Stimulated activated CD4-positive, alpha-beta T cell treated with anti-CD3 and anti-CD28 coated beads, Interleukin-15, amount 100 ng/mL, for 1 hour (primary cell): ENCODE results near the gene KCNC4.

Experiments
- DNase-seq, 2 donors: peaks; one replicate each; pipeline ENCODE4 v3.0.0-alpha.2; 2020; ENCODE audit warnings: low read depth in 1 of 2, low spot score in 1 of 2

The KCNC4 gene

GRCh38 chr1:110250749-110251148, 40.6 kb downstream of the KCNC4 start:
- DNase-seq: no peak

- no peak for DNase-seq
These were observed 43.1 kb downstream of the KCNC4 start for GRCh38 chr1:110253213-110253612.

- DNase-seq: no peak
These were observed 44.7 kb downstream of the KCNC4 start for GRCh38 chr1:110254604-110255391.

GRCh38 chr1:110255392-110255787, 45.3 kb downstream of the KCNC4 start:
- no peak for DNase-seq

GRCh38 chr1:110258734-110259133, 48.6 kb downstream of the KCNC4 start:
- DNase-seq: no peak

GRCh38 chr1:110259770-110260169, 49.7 kb downstream of the KCNC4 start:
- no peak for DNase-seq
